HG03378 (cell line): ENCODE results near the gene ZNF558.
"Not testable (repeated sequence)": the region's sequence is repeated elsewhere in the genome, so short reads cannot be mapped to it uniquely, and the experiment has no call there.

Experiments
- ATAC-seq: cut with Tn5 transposase; IDR thresholded peaks from one replicate; pipeline ENCODE4 v1.9.1; 2021; ENCODE audit warnings: mild to moderate bottlenecking, moderate library complexity; ENCODE audit not compliant: unreplicated experiment

ZNF558 gene

GRCh38 chr19:8811315-8812172, 20.6 kb downstream of the ZNF558 start:
- ATAC-seq, result no peak

- ATAC-seq, result no peak
These were observed 25.4 kb downstream of the ZNF558 start for GRCh38 chr19:8806661-8807060.

GRCh38 chr19:8794823-8795222, 37.3 kb downstream of the ZNF558 start:
- no peak for ATAC-seq

GRCh38 chr19:8773587-8773986, 58.5 kb downstream of the ZNF558 start:
- ATAC-seq, result not testable (repeated sequence)

GRCh38 chr19:8769265-8769664, 62.8 kb downstream of the ZNF558 start:
- not testable (repeated sequence) for ATAC-seq

GRCh38 chr19:8767257-8767656, 64.8 kb downstream of the ZNF558 start:
- ATAC-seq, result not testable (repeated sequence)
